Measurements from ENCODE around the gene LIN7B. TPM values are rescaled to one million over a fixed set of nuclear protein-coding genes. Genes with fewer than 3 reads are reported as not detected.

The LIN7B gene
- total and polyA plus RNA-seq, 2 of the 8 experiments (the other 6 are each of a cell fraction or from before 2014, with no cell fraction given), result 4.1 to 4.2 TPM

DNA sequence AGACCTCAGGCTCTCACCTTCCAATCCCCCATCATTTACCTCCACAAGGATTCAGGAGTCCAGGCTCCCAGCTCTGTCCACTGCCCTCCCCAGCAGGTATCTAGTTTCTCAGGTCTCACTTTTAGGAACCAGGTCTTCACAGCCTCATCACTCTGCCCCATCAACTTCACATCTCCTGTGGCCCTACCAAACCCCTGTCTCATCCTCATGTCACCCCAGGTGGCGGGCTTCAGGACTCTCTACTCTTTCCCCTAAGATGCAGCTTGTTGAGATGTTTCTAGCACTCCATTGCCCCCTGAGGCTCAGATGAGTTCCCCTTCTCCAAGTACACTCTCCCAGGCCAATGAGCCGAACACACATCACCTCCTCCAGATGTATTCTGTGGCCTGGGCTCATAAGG is 6.7 kb downstream of the LIN7B start:
- Histone ChIP-seq H3K4me1 (replicated peaks in 1 of 4; ENCODE audit: control insufficient read depth in 3 of 4, insufficient read depth in 4 of 4, low read length in 3 of 4) (peaks cover 0 to 8% (median 6%) of the 10 kb centered on the region in 4 experiments; a peak in 4 of 7 replicates), H4K20me1 (replicated peaks in 1 of 2; ENCODE audit: control insufficient read depth in 1 of 2, insufficient read depth in 2 of 2, low read length in 2 of 2) (peaks cover 0 to 9% of the 10 kb centered on the region in 2 experiments), H3K18ac (ENCODE audit: extremely low read depth, low read length) (no peak overlapping the region), H2BK15ac (ENCODE audit: low read length) (no peak overlapping the region), H4K8ac (ENCODE audit: extremely low read depth, insufficient read depth, low read length) (no peak overlapping the region), H3K79me1 (ENCODE audit: low read depth, low read length) (no peaks in the 10 kb centered on the region; the same call in 1 of the 2 replicates), H3K4me2 (ENCODE audit: insufficient read depth in 1 of 2, low read depth in 2 of 2, low read length in 2 of 2) (peak overlapping the region in 1 of 2 experiments; percentile 86; a peak in 1 of 4 replicates), H3K23ac (ENCODE audit: insufficient read length) (no peak overlapping the region), H3K9ac (replicated peaks in 1 of 4; ENCODE audit: extremely low read depth in 1 of 4, low read depth in 3 of 4, low read length in 3 of 4) (no peak overlapping the region), H3K27me3 (replicated peaks in 1 of 4; ENCODE audit: control insufficient read depth in 3 of 4, extremely low read depth in 1 of 4, insufficient read depth in 3 of 4, low read length in 3 of 4) (peaks cover 8 to 19% (median 17%) of the 10 kb centered on the region in 4 experiments), H3K23me2 (ENCODE audit: low read depth, low read length) (peaks cover 11% of the 10 kb centered on the region; the same call in 1 of the 2 replicates), H2BK12ac (ENCODE audit: low read depth, low read length) (no peak overlapping the region), H2BK20ac (ENCODE audit: low read length) (no peak overlapping the region), H3K9me3 (ENCODE audit: insufficient read depth in 2 of 2, low read depth in 1 of 2, low read length in 1 of 2) (no peaks in the 10 kb centered on the region), H3K14ac (ENCODE audit: insufficient read length) (no peak overlapping the region), H3K4me3 (ENCODE audit: extremely low read depth in 1 of 4, insufficient read depth in 2 of 4, low read depth in 3 of 4, low read length in 4 of 4) (no peak overlapping the region), H2BK5ac (ENCODE audit: low read depth, low read length) (no peak overlapping the region), H3K27ac (ENCODE audit: low read depth, low read length) (no peak overlapping the region), H2AFZ (ENCODE audit: low read length) (no peak overlapping the region), H2BK120ac (replicated peaks; ENCODE audit: low read depth, low read length) (no peak overlapping the region), H4K91ac (replicated peaks; ENCODE audit: insufficient read length, low read length) (no peak overlapping the region), H4K5ac (ENCODE audit: insufficient read length, low read depth, low read length) (no peak overlapping the region), H3K79me2 (ENCODE audit: control insufficient read depth in 1 of 2, insufficient read depth in 2 of 2, low read length in 2 of 2) (no peaks in the 10 kb centered on the region), H3K4ac (replicated peaks; ENCODE audit: insufficient read length, low read depth, low read length) (no peak overlapping the region), H2AK5ac (ENCODE audit: low read depth, low read length) (no peak overlapping the region), H3K56ac (replicated peaks; ENCODE audit: insufficient read length, low read depth, low read length) (no peak overlapping the region), H3K36me3 (ENCODE audit: control insufficient read depth in 2 of 4, insufficient read depth in 4 of 4, low read length in 3 of 4) (no peaks in the 10 kb centered on the region)
- 86% methylated on average over 2 of the region's 2 CpGs; no CpG with 5 or more reads in 1 of the 2 experiments for WGBS, 2 experiments (ENCODE audit: extremely low coverage in 1 of 2, insufficient coverage in 1 of 2, insufficient read length in 1 of 2, insufficient replicate concordance in 2 of 2, low coverage in 1 of 2, low lambda C conversion rate in 2 of 2, missing lambda C conversion rate in 1 of 2)
- TF ChIP-seq BCL11A (IDR thresholded peaks at IDR 0.05; ENCODE audit: low read depth in 2 of 2, low read length in 2 of 2) (no peak), RAD21 (IDR thresholded peaks at IDR 0.05 in 1 of 2, conservative IDR thresholded peaks at IDR 0.05 in 1 of 2; ENCODE audit: low read depth in 2 of 2, low read length in 2 of 2) (no peak), SRF (IDR thresholded peaks at IDR 0.05; ENCODE audit: low read depth, low read length) (no peak), SP1 (IDR thresholded peaks at IDR 0.05; ENCODE audit: low read depth, low read length) (no peak), HDAC2 (IDR thresholded peaks at IDR 0.05; ENCODE audit: borderline replicate concordance in 1 of 2, low read depth in 2 of 2, low read length in 2 of 2) (no peak), GTF2F1 (IDR thresholded peaks at IDR 0.05; ENCODE audit: borderline replicate concordance, low read depth, low read length) (no peak)
- POLR2A ChIA-PET (ENCODE audit: partially characterized antibody), result interaction anchor here (1.2 to 2.3 kb wide), 11 partner anchors 9 to 87 kb away, joined by 3 to 24 read pairs (median 4); no protein-coding TSS in a partner anchor
- CTCF ChIA-PET (ENCODE audit: partially characterized antibody), result interaction anchor here (0.6 to 3.0 kb wide), 16 partner anchors 8 to 1116 kb away, joined by 3 to 11 read pairs (median 4); no protein-coding TSS in a partner anchor
- FAIRE-seq (no peak), DNase-seq (ENCODE audit: low read depth in 1 of 2, low spot score in 2 of 2) (no peak)
